IMR-90 (cell line): ENCODE measurements around the gene SOD2.

ENCODE experiments used
- CEBPB ChIP-seq: IDR thresholded peaks from 2 replicates; pipeline ENCODE4 v1.6.1; 2012; ENCODE audit warnings: low read depth, low read length, improper control_type of control experiment
- CHD1 ChIP-seq: IDR thresholded peaks from 2 replicates; pipeline ENCODE4 v1.6.1; 2012; ENCODE audit warnings: low read depth, low read length, improper control_type of control experiment
- FOS ChIP-seq: fragments of 150-350 bp; IDR thresholded peaks from 2 replicates; pipeline ENCODE4 v1.6.1; 2016; ENCODE audit warnings: low read depth, low read length
- MXI1 ChIP-seq: IDR thresholded peaks from 2 replicates; pipeline ENCODE4 v1.6.1; 2012; ENCODE audit warnings: low read depth, mild to moderate bottlenecking, low read length, moderate library complexity, borderline replicate concordance
- POLR2A ChIP-seq: IDR thresholded peaks from 2 replicates; pipeline ENCODE4 v1.6.1; 2012; ENCODE audit warnings: mild to moderate bottlenecking, low read depth, low read length
- SMC3 ChIP-seq: fragments of 150-350 bp; IDR thresholded peaks from 2 replicates; pipeline ENCODE4 v1.6.1; 2016; ENCODE audit warnings: low read depth, mild to moderate bottlenecking, antibody characterized with exemption, low read length, moderate library complexity
- TF ChIP-seq, protein P1 (sequence below): conservative IDR thresholded peaks from 2 replicates; pipeline ENCODE4 v1.5.1; 2012; ENCODE audit warnings: mild to moderate bottlenecking, low read depth, low read length, improper control_type of control experiment
- TF ChIP-seq, protein P2 (sequence below): fragments of 150-350 bp; IDR thresholded peaks from 2 replicates; pipeline ENCODE4 v1.6.1; 2017; ENCODE audit warnings: mild to moderate bottlenecking, antibody characterized with exemption, low read length, low read depth

DNA sequence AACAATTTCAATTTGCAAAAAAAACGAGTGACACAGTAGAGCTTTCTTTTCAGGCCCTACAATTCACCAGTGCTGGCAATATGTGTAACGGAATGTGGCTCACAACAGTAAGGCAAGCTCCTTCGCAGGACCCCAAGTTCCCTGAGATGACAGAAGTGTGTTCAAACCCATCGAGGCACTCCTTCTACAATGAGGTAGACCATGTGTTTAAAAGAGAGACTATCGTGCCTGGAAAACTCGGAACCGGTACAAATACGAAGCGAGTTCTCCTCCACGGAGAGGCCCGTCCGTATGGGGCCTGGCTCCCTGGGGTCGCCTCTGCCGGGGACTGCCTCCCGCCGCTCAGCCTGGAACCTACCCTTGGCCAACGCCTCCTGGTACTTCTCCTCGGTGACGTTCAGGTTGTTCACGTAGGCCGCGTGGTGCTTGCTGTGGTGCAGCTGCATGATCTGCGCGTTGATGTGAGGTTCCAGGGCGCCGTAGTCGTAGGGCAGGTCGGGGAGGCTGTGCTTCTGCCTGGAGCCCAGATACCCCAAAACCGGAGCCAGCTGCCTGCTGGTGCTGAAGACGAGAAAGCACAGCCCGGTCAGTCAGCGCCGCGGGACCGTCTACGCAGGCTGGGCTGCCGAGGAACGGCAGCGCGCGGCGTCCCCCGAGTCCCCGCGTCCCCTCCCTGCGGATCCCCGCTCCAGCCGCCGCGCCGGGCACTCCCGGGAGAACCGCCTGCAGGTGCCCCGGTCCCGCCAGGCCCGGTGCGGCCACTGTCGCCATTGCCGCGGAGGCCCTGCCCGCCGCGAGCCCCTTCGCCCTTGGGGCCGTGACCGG is 526 bp downstream of the SOD2 start:
- TF ChIP-seq POLR2A (no peak), SMC3 (no peak), CHD1 (no peak), MXI1 (peak; percentile 79), CEBPB (no peak), FOS (no peak)
- TF ChIP-seq, protein P1, sequence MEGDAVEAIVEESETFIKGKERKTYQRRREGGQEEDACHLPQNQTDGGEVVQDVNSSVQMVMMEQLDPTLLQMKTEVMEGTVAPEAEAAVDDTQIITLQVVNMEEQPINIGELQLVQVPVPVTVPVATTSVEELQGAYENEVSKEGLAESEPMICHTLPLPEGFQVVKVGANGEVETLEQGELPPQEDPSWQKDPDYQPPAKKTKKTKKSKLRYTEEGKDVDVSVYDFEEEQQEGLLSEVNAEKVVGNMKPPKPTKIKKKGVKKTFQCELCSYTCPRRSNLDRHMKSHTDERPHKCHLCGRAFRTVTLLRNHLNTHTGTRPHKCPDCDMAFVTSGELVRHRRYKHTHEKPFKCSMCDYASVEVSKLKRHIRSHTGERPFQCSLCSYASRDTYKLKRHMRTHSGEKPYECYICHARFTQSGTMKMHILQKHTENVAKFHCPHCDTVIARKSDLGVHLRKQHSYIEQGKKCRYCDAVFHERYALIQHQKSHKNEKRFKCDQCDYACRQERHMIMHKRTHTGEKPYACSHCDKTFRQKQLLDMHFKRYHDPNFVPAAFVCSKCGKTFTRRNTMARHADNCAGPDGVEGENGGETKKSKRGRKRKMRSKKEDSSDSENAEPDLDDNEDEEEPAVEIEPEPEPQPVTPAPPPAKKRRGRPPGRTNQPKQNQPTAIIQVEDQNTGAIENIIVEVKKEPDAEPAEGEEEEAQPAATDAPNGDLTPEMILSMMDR: no peak
- TF ChIP-seq, protein P2, sequence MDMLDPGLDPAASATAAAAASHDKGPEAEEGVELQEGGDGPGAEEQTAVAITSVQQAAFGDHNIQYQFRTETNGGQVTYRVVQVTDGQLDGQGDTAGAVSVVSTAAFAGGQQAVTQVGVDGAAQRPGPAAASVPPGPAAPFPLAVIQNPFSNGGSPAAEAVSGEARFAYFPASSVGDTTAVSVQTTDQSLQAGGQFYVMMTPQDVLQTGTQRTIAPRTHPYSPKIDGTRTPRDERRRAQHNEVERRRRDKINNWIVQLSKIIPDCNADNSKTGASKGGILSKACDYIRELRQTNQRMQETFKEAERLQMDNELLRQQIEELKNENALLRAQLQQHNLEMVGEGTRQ: no peak
